Right renal pelvis (tissue), 4 donors: ENCODE measurements around the gene RMND5A. TPM values are rescaled to one million over a fixed set of nuclear protein-coding genes. Genes with fewer than 3 reads are reported as not detected.

Experiments used
- DNase-seq, 4 donors: peaks; one replicate each; pipeline ENCODE4 v3.0.0-alpha.2; 2013; ENCODE audit warnings: low read depth in 4 of 4, low spot score in 3 of 4, missing footprints in 1 of 4
- polyA plus RNA-seq, 4 donors: library from polyadenylated mRNA; unstranded; fragments of 120-200 nt; gene quantifications; one replicate each; pipeline ENCODE4 v1.2.1, GENCODE V29; 2013; ENCODE audit not compliant: insufficient read length in 4 of 4

The RMND5A gene
- polyA plus RNA-seq = 10 to 100 TPM; 52.3 to 68.4 (median 63.4) TPM

- peak; percentile 61 to 72 (median 64) for DNase-seq
These were observed at the start of gene RMND5A for GRCh38 chr2:86719637-86720539. Gene RMND5A, plus strand, starts transcription at chr2:86720291. Its CDS starts 377 bp downstream, at chr2:86720668.

- no peak for DNase-seq
These were observed 48.6 kb upstream of the RMND5A start for GRCh38 chr2:86671337-86671981.

- no peak for DNase-seq
These were observed 48.0 kb upstream of the RMND5A start for GRCh38 chr2:86672027-86672545.

GRCh38 chr2:86673011-86673410 is 47.1 kb upstream of the RMND5A start:
- DNase-seq = no peak

- DNase-seq = no peak
These were observed 46.0 kb upstream of the RMND5A start for GRCh38 chr2:86673986-86674670.

- no peak for DNase-seq
These were observed 45.0 kb upstream of the RMND5A start for GRCh38 chr2:86675104-86675503.

- DNase-seq = no peak
These were observed 44.5 kb upstream of the RMND5A start for GRCh38 chr2:86675511-86676015.

GRCh38 chr2:86677816-86678215 is 42.3 kb upstream of the RMND5A start:
- no peak for DNase-seq

- no peak for DNase-seq
These were observed 41.1 kb upstream of the RMND5A start for GRCh38 chr2:86679036-86679435.

- no peak for DNase-seq
These were observed 34.7 kb upstream of the RMND5A start for GRCh38 chr2:86685351-86685750.

- DNase-seq = no peak
These were observed 33.6 kb upstream of the RMND5A start for GRCh38 chr2:86686460-86686859.

GRCh38 chr2:86686905-86687304 is 33.2 kb upstream of the RMND5A start:
- DNase-seq = no peak

- DNase-seq = no peak
These were observed 24.9 kb upstream of the RMND5A start for GRCh38 chr2:86695053-86695691.

- no peak for DNase-seq
These were observed 22.5 kb upstream of the RMND5A start for GRCh38 chr2:86697551-86698104.

GRCh38 chr2:86700690-86701089 is 19.4 kb upstream of the RMND5A start:
- no peak for DNase-seq

GRCh38 chr2:86703704-86704361 is 16.3 kb upstream of the RMND5A start:
- DNase-seq = no peak

- no peak for DNase-seq
These were observed 15.6 kb upstream of the RMND5A start for GRCh38 chr2:86704459-86704971.

- no peak for DNase-seq
These were observed 13.9 kb upstream of the RMND5A start for GRCh38 chr2:86706220-86706619.

GRCh38 chr2:86706935-86707334 is 13.2 kb upstream of the RMND5A start:
- no peak for DNase-seq
